Activated T-cell treated with anti-CD3 and anti-CD28 coated beads for 4 hours (primary cell): Measurements from ENCODE around the gene SPAG6.

Experiments
- DNase-seq: peaks from one replicate; pipeline ENCODE4 v3.0.0-alpha.2; 2020

SPAG6 gene

DNA sequence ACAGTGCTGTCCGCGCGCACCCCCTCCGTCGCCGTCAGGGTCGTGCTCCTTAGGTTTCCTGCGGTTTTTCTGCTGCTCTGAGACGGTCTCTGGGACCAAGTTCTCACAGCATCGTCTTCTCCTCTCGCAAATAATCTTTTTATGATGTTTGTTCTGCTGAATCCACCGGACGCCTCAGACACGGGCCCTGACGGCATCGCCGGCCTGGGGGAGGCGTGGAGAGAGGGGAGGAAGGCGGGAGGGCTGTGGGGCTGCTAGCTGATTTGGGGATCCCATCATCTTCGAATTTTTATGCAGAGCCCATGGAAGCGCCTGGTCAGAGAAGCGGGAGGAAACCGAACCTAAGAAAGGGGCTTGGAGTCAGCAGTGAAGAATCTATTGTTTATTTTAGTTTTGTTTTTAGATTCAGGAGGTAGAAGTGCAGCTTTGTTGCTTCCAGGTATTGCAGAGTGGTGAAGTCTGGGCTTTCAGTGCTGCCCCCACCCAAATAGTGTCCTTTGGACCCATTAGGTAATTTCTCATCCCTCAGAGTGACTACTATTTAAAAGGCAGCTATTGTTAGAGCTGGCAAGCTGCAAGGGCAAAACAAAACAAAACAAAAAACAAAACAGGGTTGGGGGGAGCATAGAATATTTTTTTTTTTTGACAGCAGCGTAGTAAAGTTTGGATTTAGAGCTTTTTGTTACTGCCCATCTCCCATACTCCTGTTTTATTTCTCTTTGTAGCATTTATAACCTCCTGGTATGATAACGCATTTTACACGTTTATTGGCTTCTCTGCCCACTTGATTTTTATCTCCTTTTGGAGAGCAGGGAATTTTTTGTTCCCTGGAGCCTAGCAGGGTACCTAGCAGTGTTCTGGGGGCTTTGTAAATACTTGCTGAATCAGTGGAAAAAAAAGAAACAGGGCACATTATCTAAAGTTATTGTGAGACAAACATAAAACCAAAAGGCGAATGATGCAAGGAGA, 92.6 kb downstream of the SPAG6 start:
- DNase-seq = peak; percentile 30

DNA sequence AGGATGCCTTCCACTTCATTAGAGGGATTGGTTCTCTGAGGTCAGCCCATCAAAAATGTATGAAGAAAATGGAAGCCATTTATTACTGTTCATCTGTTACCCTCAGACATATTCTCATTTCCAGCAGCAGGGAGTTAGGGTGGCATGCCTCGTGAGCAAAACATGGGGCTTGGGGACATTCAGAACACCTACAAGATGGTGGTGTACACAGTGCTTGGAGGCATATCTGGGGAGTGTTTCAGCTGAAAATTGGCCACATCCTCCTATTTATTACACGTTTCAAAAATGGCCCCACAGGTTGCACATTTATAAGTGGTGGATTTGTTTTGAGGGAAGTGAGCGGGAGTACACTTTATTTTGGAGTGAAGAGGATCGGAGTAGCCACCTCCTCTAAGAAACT, 93.4 kb downstream of the SPAG6 start:
- no peak for DNase-seq

DNA sequence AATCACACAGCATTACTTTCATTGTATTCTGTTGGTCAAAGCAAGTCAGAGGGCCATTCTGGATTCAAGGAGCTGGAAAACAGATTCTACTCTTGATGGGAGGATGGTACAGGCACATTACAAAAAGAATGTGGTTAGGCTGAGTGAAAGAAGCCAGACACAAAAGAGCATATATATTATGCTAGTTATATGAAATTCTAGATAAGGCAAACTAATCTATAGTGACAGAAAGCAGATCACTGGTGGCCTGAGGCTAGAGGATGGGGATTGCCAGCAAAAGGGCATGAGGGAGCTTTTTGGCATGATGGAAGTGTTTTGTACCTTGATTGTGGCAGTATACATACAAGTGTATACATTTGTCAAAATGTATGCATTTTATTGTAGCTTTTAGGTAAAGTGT, 96.8 kb downstream of the SPAG6 start:
- no peak for DNase-seq

DNA sequence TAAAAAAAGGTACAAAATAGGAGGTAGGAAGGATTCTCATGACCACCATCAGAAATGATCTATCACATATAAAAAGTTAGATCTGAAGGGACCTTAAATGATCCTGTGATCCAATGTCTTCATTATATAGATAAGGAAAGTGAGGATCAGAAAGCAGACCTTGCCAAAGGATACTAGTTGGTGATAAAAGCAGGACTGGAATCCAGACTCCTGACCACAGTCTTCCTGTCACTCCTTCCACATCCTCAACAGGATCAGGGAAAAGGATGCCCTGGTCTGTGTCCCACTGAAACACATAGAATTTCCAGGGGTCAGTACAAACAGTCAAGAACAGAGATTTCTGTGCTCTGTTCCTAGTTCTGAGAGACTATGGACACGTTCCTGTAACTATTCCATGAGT, 97.2 kb downstream of the SPAG6 start:
- no peak for DNase-seq

DNA sequence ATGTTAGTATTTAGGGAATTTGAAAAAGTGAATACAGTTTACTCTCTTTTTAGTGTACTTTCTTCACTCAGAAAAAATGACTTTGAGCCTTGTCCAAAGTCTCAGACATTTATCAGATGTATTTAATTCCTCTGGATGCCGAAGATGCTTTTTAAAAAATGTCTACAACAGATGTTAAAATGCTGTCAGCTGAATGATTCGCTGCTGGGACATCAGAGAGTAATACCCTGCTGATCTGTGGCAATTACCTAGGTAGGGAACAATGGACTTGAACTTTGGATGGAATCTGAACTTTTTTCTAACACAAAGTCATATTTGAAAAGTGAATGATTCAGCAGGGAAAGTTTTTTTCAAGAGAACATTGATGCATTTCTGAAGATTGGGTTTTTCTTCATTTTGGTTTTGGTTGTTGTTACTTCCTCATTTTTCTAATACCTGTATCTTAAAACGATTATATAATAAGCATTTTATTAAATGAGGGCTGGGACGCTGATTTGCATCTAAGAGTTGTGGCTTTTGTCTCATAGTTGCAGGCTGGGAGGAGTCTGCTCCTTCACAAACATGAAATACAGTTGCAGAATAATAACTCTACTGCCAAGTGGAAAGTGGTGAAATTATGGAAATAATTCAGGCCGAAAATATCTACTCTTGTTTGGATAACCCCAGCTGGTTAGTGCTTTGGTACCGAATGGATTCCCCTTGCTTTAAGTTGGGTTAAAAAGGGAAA, 98.0 kb downstream of the SPAG6 start:
- DNase-seq = no peak

DNA sequence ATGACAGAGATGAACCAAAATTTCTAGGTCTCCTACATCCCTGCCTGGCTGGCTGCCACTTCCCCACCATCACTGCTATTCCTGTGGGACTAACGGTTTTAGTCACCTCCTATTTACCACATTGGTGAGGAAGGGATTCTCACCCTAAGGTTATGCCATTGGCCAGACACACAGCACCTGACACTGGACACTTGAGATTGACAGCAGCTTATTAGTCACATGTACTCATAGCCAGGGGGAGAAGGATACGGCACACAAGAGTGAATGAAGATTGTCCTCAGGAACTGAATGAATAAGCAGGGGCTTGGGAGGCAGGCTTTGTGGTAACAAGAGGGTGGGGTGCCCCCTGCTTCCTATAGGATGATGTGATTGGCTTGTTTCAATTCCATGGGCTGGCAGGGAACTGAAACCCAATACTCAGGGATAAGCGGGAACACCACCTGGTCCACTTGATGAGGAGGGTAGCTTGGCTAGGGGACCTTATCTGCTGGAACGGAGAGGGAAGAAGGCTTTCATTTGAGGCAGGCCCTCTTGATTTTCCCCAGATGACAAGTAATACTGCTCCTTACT, 99.0 kb downstream of the SPAG6 start:
- no peak for DNase-seq

DNA sequence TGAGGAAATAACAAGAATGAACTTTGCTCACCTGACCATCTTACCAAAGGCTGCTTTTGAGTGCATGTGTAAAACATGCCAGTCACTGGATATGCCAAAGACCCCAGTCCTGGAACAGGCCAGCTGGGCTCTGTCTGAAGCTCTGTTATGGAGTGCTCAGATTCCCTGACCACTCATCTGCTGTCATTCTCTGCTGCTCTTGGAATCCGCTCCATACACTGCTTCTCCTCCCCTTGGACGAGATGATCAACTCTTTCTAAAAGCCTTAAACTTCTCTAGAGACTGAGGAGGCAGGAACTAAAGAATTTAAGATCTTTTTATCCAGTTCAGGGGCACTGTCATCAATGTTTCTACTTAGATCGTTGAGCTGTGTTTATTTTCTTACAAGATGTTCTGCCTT, 100.2 kb downstream of the SPAG6 start:
- no peak for DNase-seq

DNA sequence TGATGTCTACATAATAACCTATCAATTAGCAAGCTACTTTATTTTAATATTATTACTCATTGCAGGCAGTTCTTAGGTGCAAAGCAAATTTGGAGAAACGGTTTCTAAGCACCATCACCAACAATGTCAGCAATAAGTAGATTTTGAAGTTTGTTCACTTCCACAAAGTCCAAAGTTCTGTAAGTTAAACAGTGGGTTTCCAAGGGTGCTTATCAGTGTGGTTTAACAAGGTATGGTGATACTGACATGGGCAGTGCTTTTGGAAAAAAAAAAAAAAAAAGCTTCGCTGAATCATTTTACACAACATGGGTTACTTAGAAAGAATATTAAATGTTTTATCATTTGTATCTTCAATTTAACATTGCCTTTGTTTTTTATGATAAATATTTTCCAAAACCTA, 101.8 kb downstream of the SPAG6 start:
- no peak for DNase-seq

DNA sequence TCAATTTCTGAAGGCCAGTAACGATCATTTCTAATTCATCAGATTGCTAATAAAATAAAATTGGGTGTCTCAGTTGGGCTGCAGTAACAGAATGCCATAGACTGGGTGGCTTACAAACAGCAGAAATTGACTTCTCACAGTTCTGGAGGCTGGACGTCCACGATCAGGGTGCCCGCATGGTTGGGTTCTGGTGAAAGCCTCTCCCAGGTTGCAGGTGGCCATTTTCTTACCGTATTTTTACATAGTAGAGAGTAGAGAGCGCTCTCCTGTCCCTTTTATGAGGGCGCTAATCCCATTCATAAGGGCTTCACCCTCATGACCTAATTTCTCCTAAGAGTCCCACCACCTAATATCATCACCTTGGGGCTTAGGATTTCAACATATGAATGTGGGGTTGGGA, 106.0 kb downstream of the SPAG6 start:
- DNase-seq = no peak

DNA sequence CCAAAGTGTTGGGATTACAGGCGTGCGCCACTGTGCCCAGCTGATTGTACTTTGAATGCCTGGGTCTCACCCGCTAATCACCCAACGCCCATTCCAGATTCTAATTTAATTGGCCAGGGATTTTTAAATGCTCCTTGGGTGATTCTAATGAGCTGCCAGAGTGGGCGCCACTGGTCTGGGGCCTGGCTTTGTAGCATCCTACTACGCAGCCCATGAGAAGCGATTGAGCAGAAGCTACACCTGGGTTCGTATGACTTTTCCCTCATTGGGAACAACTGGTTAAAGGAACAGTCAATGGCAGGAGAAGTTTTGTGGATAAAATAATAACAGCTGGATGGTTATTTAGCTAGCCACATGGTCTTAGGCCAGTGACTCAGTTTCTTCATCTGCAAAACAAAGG, 108.0 kb downstream of the SPAG6 start:
- no peak for DNase-seq

DNA sequence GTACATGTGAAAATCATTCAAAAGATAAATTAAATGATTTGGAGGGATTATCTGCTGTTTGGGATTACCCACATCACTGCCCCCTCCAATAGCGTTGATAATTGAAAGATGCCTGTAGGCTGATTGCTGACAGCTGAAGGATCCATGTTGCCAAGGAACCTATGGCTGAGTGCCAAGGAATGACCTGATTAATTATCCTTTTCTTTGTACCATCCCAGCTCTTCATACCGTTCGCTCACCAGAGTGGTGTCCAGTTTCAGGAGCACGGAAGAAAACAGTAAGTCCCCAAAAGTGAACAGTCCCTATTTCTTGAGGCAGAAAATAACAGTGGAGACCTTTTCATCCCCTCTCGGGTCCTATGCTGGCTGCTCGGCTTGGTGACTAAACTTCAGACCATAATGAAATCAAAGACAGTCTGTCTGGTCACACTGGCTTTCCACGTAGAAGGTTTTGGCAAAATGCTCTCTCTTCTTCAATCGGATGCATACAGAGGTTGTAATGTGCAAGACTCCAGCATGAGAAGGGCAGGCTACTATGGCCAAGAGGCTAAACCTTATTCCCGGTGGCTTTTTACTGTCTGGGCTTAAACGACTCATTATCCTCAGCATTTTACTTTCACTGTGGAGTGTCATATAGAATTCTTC, 108.8 kb downstream of the SPAG6 start:
- no peak for DNase-seq

DNA sequence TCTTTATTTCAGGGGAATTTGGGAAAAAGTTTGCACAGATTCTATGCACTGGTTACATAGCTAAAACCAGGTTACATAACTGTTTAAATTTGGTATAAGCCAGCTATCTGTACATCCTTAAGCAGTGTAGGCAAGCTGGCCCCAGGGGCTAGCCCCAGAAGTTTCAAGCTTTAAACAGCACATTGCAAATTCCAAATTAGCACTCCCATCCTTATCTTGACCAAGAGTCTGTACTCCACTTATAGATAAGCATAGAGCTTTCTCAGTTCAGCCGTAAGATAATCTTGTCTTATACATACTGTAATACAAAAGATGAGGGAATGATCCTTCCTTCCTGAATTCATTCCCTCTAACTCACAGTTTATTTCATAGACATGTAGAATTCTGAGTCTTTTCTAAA, 109.3 kb downstream of the SPAG6 start:
- DNase-seq = no peak

DNA sequence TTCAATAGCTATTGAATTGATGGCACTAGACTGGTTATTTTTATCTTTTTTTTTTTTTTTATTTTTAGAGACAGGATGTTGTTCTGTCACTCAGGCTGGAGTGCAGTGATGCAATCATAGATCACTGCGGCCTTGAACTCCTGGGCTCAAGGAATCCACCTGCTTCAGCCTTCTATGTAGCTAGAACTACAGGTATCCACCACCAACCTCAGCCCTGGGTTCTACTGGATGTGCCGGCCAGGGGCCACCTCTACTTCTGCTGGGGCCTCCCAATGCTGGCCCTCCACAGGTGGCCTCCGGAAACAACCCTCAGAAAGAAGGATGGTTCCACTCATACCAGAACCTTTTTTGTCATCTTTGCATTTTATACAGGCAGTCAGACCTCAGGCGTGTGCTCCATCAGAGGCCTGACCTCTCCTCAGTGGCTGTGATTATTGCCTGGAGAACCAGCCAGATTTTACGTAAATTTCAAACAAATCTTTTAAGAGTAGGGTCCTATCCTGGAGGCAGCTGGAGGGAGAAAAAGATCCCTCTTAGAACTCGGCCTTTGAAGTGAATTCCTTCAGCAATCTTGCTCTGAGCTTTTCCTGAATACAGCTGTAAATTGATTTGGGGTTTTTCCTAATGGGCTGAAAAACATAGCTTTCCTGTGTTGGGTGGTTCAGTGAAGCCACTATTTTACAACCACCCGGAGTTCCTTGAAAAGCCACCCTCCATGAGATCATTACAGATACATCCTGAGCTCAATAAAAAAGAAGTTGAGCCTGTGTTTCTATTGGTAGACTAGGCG, 110.0 kb downstream of the SPAG6 start:
- DNase-seq = no peak

DNA sequence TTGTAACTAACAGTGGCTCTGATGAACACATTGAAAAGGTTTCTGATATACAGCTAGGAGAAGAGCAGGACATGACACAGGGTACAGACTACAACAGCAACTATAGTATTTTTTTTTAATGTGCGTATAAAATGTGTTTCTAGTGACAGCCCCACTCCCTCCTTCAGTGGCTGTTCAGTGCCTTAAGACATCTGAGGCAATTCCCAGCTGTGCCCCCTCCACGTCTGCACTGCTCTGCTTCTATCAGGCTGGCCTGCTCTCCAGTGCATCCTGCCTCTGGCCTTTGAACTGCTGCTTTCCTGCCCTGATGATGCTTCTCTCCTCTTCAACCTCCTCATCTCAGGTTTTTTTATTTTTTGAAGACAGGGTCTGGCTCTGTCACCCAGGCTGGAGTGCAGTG, 111.2 kb downstream of the SPAG6 start:
- no peak for DNase-seq

DNA sequence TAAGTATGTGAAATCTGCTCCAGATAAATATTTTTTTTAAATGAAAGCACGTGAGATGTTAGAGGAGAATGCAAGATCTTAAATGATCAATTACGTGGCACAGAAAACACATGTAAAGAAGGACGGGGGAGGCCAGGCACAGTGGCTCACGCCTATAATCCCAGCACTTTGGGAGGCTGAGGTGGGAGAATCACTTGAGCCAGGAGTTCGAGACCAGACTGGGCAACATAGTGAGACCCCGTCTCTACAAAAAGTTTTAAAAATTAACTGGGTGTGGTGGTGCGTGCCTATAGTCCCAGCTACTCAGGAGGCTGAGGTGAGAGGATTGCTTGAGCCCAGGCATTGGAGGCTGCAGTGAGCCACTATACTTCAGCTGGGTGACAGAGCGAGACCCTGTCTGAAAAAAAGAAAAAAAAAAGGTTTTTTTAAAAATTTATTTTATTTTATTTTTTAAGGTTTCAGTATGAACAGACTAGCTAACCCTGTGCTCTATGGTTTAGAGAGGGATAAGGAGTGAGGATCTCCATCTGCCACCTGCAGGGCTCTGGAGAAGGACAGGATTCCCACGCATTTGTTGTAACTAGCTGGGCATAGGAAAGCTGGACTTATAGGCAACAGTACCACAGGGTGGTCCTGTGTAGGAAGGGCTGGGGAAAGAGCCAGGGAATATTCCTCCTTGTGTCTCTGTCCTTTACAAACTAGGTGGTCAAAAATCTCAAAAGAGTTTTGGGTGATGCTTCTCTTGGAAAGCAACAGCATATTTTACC, 113.2 kb downstream of the SPAG6 start:
- no peak for DNase-seq

DNA sequence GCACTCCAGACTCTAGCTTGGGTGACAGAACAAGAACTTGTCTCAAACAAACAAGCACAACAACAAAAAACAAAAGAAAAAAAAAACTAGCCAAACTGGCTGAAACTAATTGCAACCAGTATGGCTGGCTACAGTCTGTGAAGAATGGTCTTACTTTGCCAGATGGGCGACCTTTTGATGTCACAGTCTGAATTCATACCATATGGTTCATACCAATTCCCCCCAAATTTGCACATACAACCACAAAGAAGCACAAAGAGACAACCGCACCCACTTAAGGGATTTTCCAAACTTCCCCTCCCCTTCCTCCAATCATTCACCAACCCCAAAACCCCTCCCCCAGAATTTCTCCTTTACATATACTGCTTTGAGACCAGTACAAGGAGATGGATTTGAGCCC, 114.2 kb downstream of the SPAG6 start:
- no peak for DNase-seq

DNA sequence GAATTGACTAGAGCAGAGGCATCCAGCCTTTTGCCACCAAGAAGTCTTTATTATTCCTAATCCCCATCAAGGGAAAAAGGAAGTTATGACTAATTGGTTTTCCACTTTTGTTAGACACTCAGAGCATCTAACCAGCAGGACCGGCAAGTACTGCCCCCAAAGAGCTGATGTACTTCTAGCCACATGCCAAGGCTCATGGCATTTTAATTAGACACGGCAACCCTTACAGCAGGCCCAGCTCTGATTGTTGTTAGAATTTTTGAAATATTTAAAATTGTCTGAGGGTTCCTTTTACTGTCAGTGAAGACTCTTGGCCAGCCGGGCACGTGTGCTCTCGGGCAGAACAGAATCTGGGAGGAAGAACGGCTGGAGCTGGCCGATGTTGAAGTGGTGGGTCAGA, 114.8 kb downstream of the SPAG6 start:
- no peak for DNase-seq

DNA sequence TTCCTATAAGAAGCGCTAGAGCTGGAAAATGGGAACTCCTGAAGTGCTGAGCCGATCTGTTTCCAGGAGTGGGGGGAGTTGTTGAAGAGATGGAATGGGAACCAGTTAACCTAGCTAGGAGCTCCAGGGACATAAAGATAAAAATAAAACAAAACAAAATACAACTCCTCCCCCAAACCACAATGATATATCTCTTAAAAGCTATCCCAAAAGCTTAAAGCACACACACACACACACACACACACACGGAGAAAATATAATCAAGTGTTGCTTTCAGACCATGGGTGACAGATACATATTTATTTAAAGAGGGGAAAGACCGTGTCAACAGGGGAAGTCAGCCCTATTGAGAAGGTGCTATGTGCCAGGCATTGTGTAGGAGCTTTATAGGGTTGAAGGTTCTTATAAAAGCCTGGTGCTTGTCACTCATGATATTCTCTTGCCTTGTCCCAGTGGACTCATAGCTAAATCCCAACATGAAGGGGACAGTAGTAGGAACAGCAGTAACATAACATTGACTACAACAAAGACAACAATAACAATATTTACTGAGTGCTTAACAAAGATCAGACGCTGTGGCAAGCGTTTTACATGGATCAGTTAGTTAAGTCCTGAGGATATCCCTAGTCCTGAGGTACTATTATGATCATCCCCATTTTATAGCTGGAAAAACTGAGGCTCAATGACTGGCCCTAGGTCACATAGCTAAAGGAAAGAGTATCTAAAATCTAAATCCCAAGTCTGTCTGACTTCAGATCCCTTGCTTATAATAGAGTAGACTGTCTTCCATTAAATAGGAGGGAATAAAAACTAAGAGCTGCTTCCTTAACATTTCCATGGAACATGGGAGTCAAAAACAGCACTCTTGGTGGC, 115.5 kb downstream of the SPAG6 start:
- no peak for DNase-seq

DNA sequence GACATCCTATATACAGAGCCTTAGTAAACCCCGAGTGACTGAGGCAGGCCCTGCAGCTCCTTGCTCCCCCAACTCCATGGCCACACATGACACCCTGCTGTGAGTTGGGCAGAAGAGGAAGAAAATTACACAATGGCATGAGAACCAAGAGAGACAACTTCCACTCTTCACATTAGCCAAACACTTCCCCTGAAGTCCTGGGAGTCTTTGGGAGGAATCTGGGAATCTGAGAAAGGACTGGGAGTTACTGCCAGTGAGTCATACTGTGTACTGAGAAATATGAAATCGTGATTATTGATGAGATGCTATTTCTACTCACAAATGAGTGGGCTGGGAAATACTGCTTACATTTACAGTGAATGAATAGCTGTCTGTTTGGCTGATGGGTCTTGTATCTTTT, 116.6 kb downstream of the SPAG6 start:
- no peak for DNase-seq

DNA sequence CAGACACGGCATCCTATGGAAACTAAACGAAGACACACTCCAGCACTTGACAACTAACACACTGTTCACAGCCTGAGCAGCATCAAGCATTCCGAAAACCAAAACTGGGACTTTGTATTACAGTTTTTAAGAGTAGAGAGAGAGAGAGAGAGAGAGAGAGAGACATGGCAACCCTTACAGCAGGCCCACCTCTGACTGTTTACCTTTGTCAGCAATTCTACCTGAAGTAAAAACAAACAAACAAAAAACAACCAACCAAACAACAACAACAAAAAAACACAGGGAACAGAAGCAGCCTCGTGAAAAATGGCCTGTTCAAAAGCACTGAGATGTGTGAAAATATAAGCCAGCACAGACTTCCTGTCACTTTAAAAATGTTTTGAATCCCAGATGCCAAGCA, 118.0 kb downstream of the SPAG6 start:
- DNase-seq = no peak
